A549 (cell line): ENCODE data around the gene RNF133. TPM values are rescaled to one million over a fixed set of nuclear protein-coding genes. Genes with fewer than 3 reads are reported as not detected.

ENCODE experiments used
- ATAC-seq, 2 experiments: fragments of 200-7000 bp in 1 of 2; fragments of >200 bp in 1 of 2; cut with Nextera tagmentation in 1 of 2; cut with Tn5 transposase in 1 of 2; 3 replicates each; pipeline versions ENCODE4 v1.8.0 to v1.9.1; 2018 to 2020; ENCODE audit warnings: mild to moderate bottlenecking in 1 of 2, moderate library complexity in 1 of 2
- CTCF ChIA-PET: fragments of 300-600 bp; sonication (Branson Sonifier 250); formaldehyde crosslinking; extraction: SDS; loops from one replicate; lab custom pipeline; 2021; ENCODE audit warnings: antibody characterized with exemption, inconsistent platforms; lab: Yijun Ruan, JAX
- POLR2A ChIA-PET: fragments of 350-600 bp; formaldehyde crosslinking; extraction: SDS; loops from one replicate; lab custom pipeline; 2021; ENCODE audit warnings: antibody characterized with exemption, inconsistent platforms; lab: Yijun Ruan, JAX
- DNase-seq, 2 experiments: peaks; one replicate each; pipeline versions ENCODE4 v3.0.0 to v3.0.0-alpha.2; 2011 to 2016; ENCODE audit warnings: low read depth in 1 of 2, low spot score in 1 of 2
- FAIRE-seq: peaks from 2 replicates; lab custom pipeline; 2011; peaks lifted over from hg19 to GRCh38; lab: Jason Lieb, UNC
- H3K27ac ChIP-seq, 2 experiments: fragments of >200 bp; sonication (Bioruptor Twin); formaldehyde crosslinking; 3 replicates each; pipeline ENCODE4 v1.5.1; 2016 to 2017
- H3K4me1 ChIP-seq: fragments of >200 bp; sonication (Bioruptor Twin); formaldehyde crosslinking; 3 replicates; pipeline ENCODE4 v1.6.1; 2016
- H3K4me2 ChIP-seq: fragments of >200 bp; sonication (Bioruptor Twin); formaldehyde crosslinking; 3 replicates; pipeline ENCODE4 v1.6.1; 2016
- H3K4me3 ChIP-seq: fragments of >200 bp; sonication (Bioruptor Twin); formaldehyde crosslinking; 3 replicates; pipeline ENCODE4 v1.5.1; 2016
- H3K9me3 ChIP-seq: fragments of >200 bp; sonication (Bioruptor Twin); formaldehyde crosslinking; 3 replicates; pipeline ENCODE4 v1.6.1; 2016
- BCL3 ChIP-seq: fragments of >200 bp; sonication (Bioruptor Twin); formaldehyde crosslinking; IDR thresholded peaks from 3 replicates; pipeline ENCODE4 v1.6.1; 2016
- E2F6 ChIP-seq: IDR thresholded peaks from 2 replicates; pipeline ENCODE4 v1.6.1; 2012; ENCODE audit warnings: low read depth, borderline replicate concordance
- EHF ChIP-seq: fragments of 250-450 bp; sonication (Bioruptor Pico); IDR thresholded peaks from 2 replicates; pipeline ENCODE4 v1.5.0; 2020; ENCODE audit warnings: mild to moderate bottlenecking
- ELK1 ChIP-seq: fragments of 150-350 bp; IDR thresholded peaks from 2 replicates; pipeline ENCODE4 v1.6.1; 2014; ENCODE audit warnings: low read depth, mild to moderate bottlenecking, low read length
- EP300 ChIP-seq, 2 experiments: fragments of >200 bp; sonication (Bioruptor Twin); formaldehyde crosslinking; IDR thresholded peaks; 2 replicates in 1 of 2; 3 replicates in 1 of 2; pipeline ENCODE4 v1.6.1; 2016 to 2017
- ESRRA ChIP-seq: fragments of 150-350 bp; IDR thresholded peaks from 2 replicates; pipeline ENCODE4 v1.6.1; 2014; ENCODE audit warnings: mild to moderate bottlenecking, low read length, borderline replicate concordance
- FOSB ChIP-seq: fragments of 250-450 bp; sonication (Bioruptor Pico); IDR thresholded peaks from 2 replicates; pipeline ENCODE4 v1.5.0; 2020; ENCODE audit warnings: mild to moderate bottlenecking, moderate library complexity
- HDAC2 ChIP-seq: fragments of 200-600 bp; sonication (generic); IDR thresholded peaks from 2 replicates; pipeline ENCODE4 v1.6.1; 2016
- HES2 ChIP-seq: fragments of >200 bp; sonication (Bioruptor Twin); formaldehyde crosslinking; IDR thresholded peaks from 2 replicates; pipeline ENCODE4 v1.6.1; 2016
- HEYL ChIP-seq: fragments of 250-450 bp; sonication (Bioruptor Pico); IDR thresholded peaks from 2 replicates; pipeline ENCODE4 v1.8.0; 2021; ENCODE audit warnings: mild to moderate bottlenecking, moderate library complexity
- HOXA7 ChIP-seq: fragments of 250-450 bp; sonication (Bioruptor Pico); IDR thresholded peaks from 2 replicates; pipeline ENCODE4 v1.5.0; 2020; ENCODE audit warnings: mild to moderate bottlenecking, moderate library complexity
- HOXB13 ChIP-seq: fragments of 250-450 bp; sonication (Bioruptor Pico); IDR thresholded peaks from 2 replicates; pipeline ENCODE4 v1.5.0; 2020; ENCODE audit warnings: low read depth, mild to moderate bottlenecking, moderate library complexity
- JUNB ChIP-seq: fragments of >200 bp; sonication (Bioruptor Twin); formaldehyde crosslinking; IDR thresholded peaks from 2 replicates; pipeline ENCODE4 v1.6.1; 2016
- KDM5A ChIP-seq: fragments of 200-600 bp; sonication (generic); IDR thresholded peaks from 2 replicates; pipeline ENCODE4 v1.6.1; 2016; ENCODE audit warnings: antibody characterized with exemption, mild to moderate bottlenecking
- MAX ChIP-seq: IDR thresholded peaks from 2 replicates; pipeline ENCODE4 v1.6.1; 2012
- MYC ChIP-seq: IDR thresholded peaks from 2 replicates; pipeline ENCODE4 v1.6.1; 2012; ENCODE audit warnings: mild to moderate bottlenecking, inconsistent platforms, low read length, improper control_type of control experiment, borderline replicate concordance
- PBX3 ChIP-seq: IDR thresholded peaks from 2 replicates; pipeline ENCODE4 v1.6.1; 2012
- PHF8 ChIP-seq: fragments of 200-600 bp; sonication (generic); IDR thresholded peaks from 2 replicates; pipeline ENCODE4 v1.6.1; 2016; ENCODE audit warnings: low read depth, mild to moderate bottlenecking, antibody characterized with exemption, moderate library complexity, borderline replicate concordance
- POLR2AphosphoS2 ChIP-seq: conservative IDR thresholded peaks from 2 replicates; pipeline ENCODE4 v1.6.1; 2012; ENCODE audit warnings: low read length, improper control_type of control experiment, inconsistent platforms
- RAD21 ChIP-seq, 2 experiments: fragments of >200 bp in 1 of 2; sonication (Bioruptor Twin) in 1 of 2; formaldehyde crosslinking in 1 of 2; IDR thresholded peaks in 1 of 2; conservative IDR thresholded peaks in 1 of 2; 2 replicates in 1 of 2; 3 replicates in 1 of 2; pipeline ENCODE4 v1.6.1; 2012 to 2018; ENCODE audit warnings: inconsistent platforms in 1 of 2
- RARB ChIP-seq: fragments of 250-450 bp; sonication (Bioruptor Pico); IDR thresholded peaks from 2 replicates; pipeline ENCODE4 v1.8.0; 2021; ENCODE audit warnings: mild to moderate bottlenecking, moderate library complexity
- RCOR1 ChIP-seq: fragments of 150-350 bp; IDR thresholded peaks from 2 replicates; pipeline ENCODE4 v1.6.1; 2014; ENCODE audit warnings: antibody characterized with exemption, low read length, low read depth
- RFX5 ChIP-seq: fragments of 450-650 bp; IDR thresholded peaks from 2 replicates; pipeline ENCODE4 v1.7.1; 2014; ENCODE audit warnings: antibody characterized with exemption, mild to moderate bottlenecking, moderate library complexity
- TFCP2L1 ChIP-seq: fragments of 250-450 bp; sonication (Bioruptor Pico); IDR thresholded peaks from 2 replicates; pipeline ENCODE4 v1.5.0; 2021; ENCODE audit warnings: mild to moderate bottlenecking
- ZFP36 ChIP-seq: fragments of 450-650 bp; IDR thresholded peaks from 2 replicates; pipeline ENCODE4 v1.6.1; 2014; ENCODE audit warnings: borderline replicate concordance; ENCODE audit not compliant: partially characterized antibody
- ZNF302 ChIP-seq: fragments of 250-450 bp; sonication (Bioruptor Pico); IDR thresholded peaks from 2 replicates; pipeline ENCODE4 v1.9.0; 2021; ENCODE audit warnings: inconsistent platforms, mild to moderate bottlenecking, moderate library complexity
- WGBS: methylation state at CpG from one replicate; pipeline ENCODE4 v1.1.6; 2017; ENCODE audit errors: missing lambda C conversion rate; 5-methylcytosine and 5-hydroxymethylcytosine counted together
- polyA plus RNA-seq, 4 experiments: library from polyadenylated mRNA; depleted of rRNA in 3 of 4; stranded (reverse); fragments of >200 nt; fragmentation: RNase III in 1 of 4; extraction: RNeasy Plus Mini Kit Qiagen cat#74134 plus additional on column Dnase treatment in 1 of 4; gene quantifications; 2 replicates in 3 of 4; 3 replicates in 1 of 4; pipeline ENCODE4 v1.2.3, GENCODE V29; 2011 to 2017

The RNF133 gene
- polyA plus RNA-seq, 2 of the 4 experiments (the other 2 are of a cell fraction), result not detected

GRCh38 chr7:122736183-122736582 lies 37.3 kb upstream of the RNF133 start:
- no peak for DNase-seq
- 10% methylated on average over 1 of the region's 1 CpG for WGBS
- FAIRE-seq, result no peak
- ATAC-seq, result no peak
- ChIA-PET CTCF (no interaction called here), POLR2A (no interaction called here)
- Histone ChIP-seq H3K4me3 (no peak overlapping the region), H3K27ac (no peak overlapping the region), H3K4me1 (no peaks in the 10 kb centered on the region), H3K4me2 (no peak overlapping the region)
- TF ChIP-seq ELK1, result no peak
- no peak for TF ChIP-seq MYC
- no peak for TF ChIP-seq HDAC2
- no peak for TF ChIP-seq JUNB
- no peak for TF ChIP-seq RAD21 (conservative IDR thresholded peaks at IDR 0.05 in 1 of 2, IDR thresholded peaks at IDR 0.05 in 1 of 2)
- no peak for TF ChIP-seq ZFP36
- no peak for TF ChIP-seq TFCP2L1 (CRISPR knock-in tag)
- no peak for TF ChIP-seq HOXB13 (CRISPR knock-in tag)
- no peak for TF ChIP-seq FOSB (CRISPR knock-in tag)
- TF ChIP-seq PHF8, result no peak
- no peak for TF ChIP-seq RFX5
- TF ChIP-seq ZNF302 (CRISPR knock-in tag), result no peak
- no peak for TF ChIP-seq HEYL
- no peak for TF ChIP-seq ESRRA
- no peak for TF ChIP-seq EHF (CRISPR knock-in tag)
- TF ChIP-seq RCOR1, result no peak
- TF ChIP-seq POLR2AphosphoS2, result no peak
- TF ChIP-seq KDM5A, result no peak
- TF ChIP-seq RARB (CRISPR knock-in tag), result no peak
- TF ChIP-seq PBX3, result no peak
- TF ChIP-seq, all 56 proteins: peak for 0
- no peaks in the 10 kb centered on the region for H3K9me3 ChIP-seq

- DNase-seq (no peak), ATAC-seq (no peak)
- Histone ChIP-seq H3K4me1 (no peaks in the 10 kb centered on the region), H3K27ac (no peak overlapping the region), H3K4me2 (no peak overlapping the region)
- CTCF ChIA-PET, result no interaction called here
- TF ChIP-seq EP300 (IDR thresholded peaks at IDR 0.05) (no peak), MYC (no peak), HES2 (no peak), MAX (no peak), HOXA7 (no peak), BCL3 (no peak), RCOR1 (no peak), E2F6 (no peak), ELK1 (no peak), ESRRA (no peak)
- TF ChIP-seq, all 56 proteins: peak for 0
- POLR2A ChIA-PET, result no interaction called here
- WGBS, result 0% methylated on average over 1 of the region's 1 CpG
- Histone ChIP-seq H3K9me3 (no peaks in the 10 kb centered on the region), H3K4me3 (no peak overlapping the region)
- no peak for FAIRE-seq
These were observed 28.8 kb upstream of the RNF133 start for GRCh38 chr7:122727759-122728158.
